GM12892 (cell line): Measurements from ENCODE around the gene MAP1LC3B2.
"Not testable (repeated sequence)": the region's sequence is repeated elsewhere in the genome, so short reads cannot be mapped to it uniquely, and the experiment has no call there.

Source experiments
- DNase-seq: peaks from one replicate; pipeline ENCODE4 v3.0.0; 2011; ENCODE audit not compliant: insufficient read length
- FAIRE-seq: peaks from 2 replicates; lab custom pipeline; 2011; peaks lifted over from hg19 to GRCh38; lab: Jason Lieb, UNC
- POLR2A ChIP-seq: IDR thresholded peaks from 2 replicates; pipeline ENCODE4 v1.6.1; 2011; ENCODE audit warnings: low read depth, low read length, control low read depth
- POLR2AphosphoS5 ChIP-seq: IDR thresholded peaks from 2 replicates; pipeline ENCODE4 v1.6.1; 2011; ENCODE audit warnings: low read depth, low read length, control low read depth
- TAF1 ChIP-seq: IDR thresholded peaks from 2 replicates; pipeline ENCODE4 v1.6.1; 2011; ENCODE audit warnings: low read depth, mild to moderate bottlenecking, control low read depth, low read length, borderline replicate concordance

Gene MAP1LC3B2

GRCh38 chr12:116551619-116551951 is 7.6 kb upstream of the MAP1LC3B2 start:
- no peak for TF ChIP-seq TAF1
- TF ChIP-seq POLR2A, result no peak
- TF ChIP-seq POLR2AphosphoS5, result no peak
- FAIRE-seq, result no peak
- DNase-seq, result no peak

GRCh38 chr12:116551952-116552772 is 7.0 kb upstream of the MAP1LC3B2 start:
- FAIRE-seq (no peak), DNase-seq (no peak)
- TF ChIP-seq TAF1 (no peak), POLR2A (no peak), POLR2AphosphoS5 (no peak)

- no peak for TF ChIP-seq POLR2A
- no peak for TF ChIP-seq TAF1
- TF ChIP-seq POLR2AphosphoS5, result no peak
- DNase-seq (no peak), FAIRE-seq (no peak)
These were observed 6.3 kb upstream of the MAP1LC3B2 start for GRCh38 chr12:116552773-116553373.

- no peak for TF ChIP-seq POLR2A
- no peak for TF ChIP-seq TAF1
- no peak for TF ChIP-seq POLR2AphosphoS5
- FAIRE-seq (no peak), DNase-seq (no peak)
These were observed 2.7 kb upstream of the MAP1LC3B2 start for GRCh38 chr12:116556356-116556952.

- DNase-seq (no peak), FAIRE-seq (no peak)
- TF ChIP-seq TAF1 (no peak), POLR2A (no peak), POLR2AphosphoS5 (no peak)
These were observed 2.0 kb upstream of the MAP1LC3B2 start for GRCh38 chr12:116556964-116557698.

- DNase-seq, result no peak
These were observed 660 bp upstream of the MAP1LC3B2 start for GRCh38 chr12:116558280-116559161.

GRCh38 chr12:116561181-116561821 is 2.1 kb downstream of the MAP1LC3B2 start:
- TF ChIP-seq POLR2AphosphoS5 (no peak), TAF1 (no peak), POLR2A (no peak)
- DNase-seq (no peak), FAIRE-seq (no peak)

More at GRCh38 chr12:116558280-116559161, 660 bp upstream of the MAP1LC3B2 start:
- FAIRE-seq, result no peak
- 0 out of 2 replicates have a peak, but pooled peaks have one; percentile 19 for TF ChIP-seq TAF1
- TF ChIP-seq POLR2AphosphoS5, result no peak

GRCh38 chr12:116562090-116562489 is 2.9 kb downstream of the MAP1LC3B2 start:
- DNase-seq (no peak), FAIRE-seq (no peak)
- TF ChIP-seq POLR2A, result no peak
- no peak for TF ChIP-seq POLR2AphosphoS5
- TF ChIP-seq TAF1, result no peak

- TF ChIP-seq POLR2AphosphoS5 (no peak), TAF1 (no peak), POLR2A (no peak)
- DNase-seq, result no peak
- FAIRE-seq, result no peak
These were observed 4.1 kb downstream of the MAP1LC3B2 start for GRCh38 chr12:116563262-116563661.

GRCh38 chr12:116564080-116564479 is 4.9 kb downstream of the MAP1LC3B2 start:
- TF ChIP-seq POLR2A, result no peak
- TF ChIP-seq TAF1, result no peak
- TF ChIP-seq POLR2AphosphoS5, result no peak
- no peak for DNase-seq
- FAIRE-seq, result no peak

- DNase-seq, FAIRE-seq: not testable (repeated sequence)
These were observed 6.0 kb downstream of the MAP1LC3B2 start for GRCh38 chr12:116565221-116565620.
